IMR-90 (cell line): ENCODE results near the gene GOLGA5. TPM values are rescaled to one million over a fixed set of nuclear protein-coding genes. Genes with fewer than 3 reads are reported as not detected.
A peak's percentile ranks its signal among the peaks of the same experiment; 100 is the strongest.

Experiments used
- ATAC-seq: fragments of 200-7000 bp; cut with Tn5 transposase; 2 replicates; pipeline ENCODE4 v1.9.1; 2020; ENCODE audit warnings: low read depth, mild to moderate bottlenecking, moderate library complexity
- BruUV-seq: library from RNA; stranded (reverse); fragments of 400-500 nt; replicated peaks from 2 replicates; lab custom pipeline; 2021; lab: Mats Ljungman, UMichigan
- CTCF ChIA-PET: fragments of 300-600 bp; formaldehyde crosslinking; extraction: SDS; loops from one replicate; lab custom pipeline; 2021; ENCODE audit warnings: antibody characterized with exemption; lab: Yijun Ruan, JAX
- POLR2A ChIA-PET: fragments of 300-600 bp; sonication (Branson Sonifier 250); formaldehyde crosslinking; loops from one replicate; lab custom pipeline; 2022; ENCODE audit warnings: antibody characterized with exemption; ENCODE audit not compliant: unreplicated experiment; lab: Charles Lee
- DNase-seq: peaks from one replicate; pipeline ENCODE4 v3.0.0; 2013
- H2AFZ ChIP-seq: replicated peaks from 2 replicates; pipeline ENCODE3; 2013; ENCODE audit warnings: low read length, mild to moderate bottlenecking; ENCODE audit not compliant: poor library complexity
- H2AK5ac ChIP-seq: 2 replicates; pipeline ENCODE4 v1.6.1; 2013; ENCODE audit warnings: low read depth, low read length, inconsistent platforms
- H2AK9ac ChIP-seq: replicated peaks from 2 replicates; pipeline ENCODE3; 2013; ENCODE audit warnings: mild to moderate bottlenecking, low read depth, low read length, moderate library complexity; ENCODE audit not compliant: poor library complexity
- H2BK120ac ChIP-seq: 2 replicates; pipeline ENCODE4 v1.6.1; 2013; ENCODE audit warnings: low read depth, low read length, inconsistent platforms
- H2BK15ac ChIP-seq: 3 replicates; pipeline ENCODE4 v1.6.1; 2013; ENCODE audit warnings: low read depth, low read length, inconsistent platforms
- H2BK20ac ChIP-seq: 2 replicates; pipeline ENCODE4 v1.6.1; 2013; ENCODE audit warnings: low read depth, mild to moderate bottlenecking, inconsistent platforms, low read length, moderate library complexity
- H2BK5ac ChIP-seq: 2 replicates; pipeline ENCODE4 v1.6.1; 2013; ENCODE audit warnings: mild to moderate bottlenecking, low read depth, low read length, inconsistent platforms; ENCODE audit not compliant: poor library complexity, severe bottlenecking
- H3K14ac ChIP-seq: replicated peaks from 2 replicates; pipeline ENCODE4 v1.6.1; 2013; ENCODE audit warnings: low read depth, low read length, inconsistent platforms
- H3K18ac ChIP-seq: 2 replicates; pipeline ENCODE4 v1.6.1; 2013; ENCODE audit warnings: low read depth, low read length, control low read depth
- H3K23ac ChIP-seq: 2 replicates; pipeline ENCODE4 v1.6.1; 2013; ENCODE audit warnings: low read depth, low read length, inconsistent platforms
- H3K27ac ChIP-seq: 2 replicates; pipeline ENCODE4 v1.5.1; 2013; ENCODE audit warnings: mild to moderate bottlenecking, control low read depth, low read length; ENCODE audit not compliant: insufficient read depth
- H3K27me3 ChIP-seq: 2 replicates; pipeline ENCODE4 v1.6.1; 2013; ENCODE audit warnings: low read length; ENCODE audit not compliant: control insufficient read depth, insufficient read depth
- H3K36me3 ChIP-seq: 2 replicates; pipeline ENCODE4 v1.6.1; 2013; ENCODE audit warnings: low read length, mixed read lengths; ENCODE audit not compliant: control insufficient read depth, insufficient read depth
- H3K4ac ChIP-seq: 2 replicates; pipeline ENCODE4 v1.6.1; 2013; ENCODE audit warnings: low read depth, low read length, inconsistent platforms
- H3K4me1 ChIP-seq: 2 replicates; pipeline ENCODE4 v1.6.1; 2013; ENCODE audit warnings: low read length, mixed read lengths; ENCODE audit not compliant: control insufficient read depth, insufficient read depth
- H3K4me2 ChIP-seq: 2 replicates; pipeline ENCODE4 v1.6.1; 2013; ENCODE audit warnings: low read depth, mild to moderate bottlenecking, control low read depth, low read length, moderate library complexity
- H3K4me3 ChIP-seq: 2 replicates; pipeline ENCODE4 v1.5.1; 2013; ENCODE audit warnings: low read depth, mild to moderate bottlenecking, control low read depth, low read length, moderate library complexity; ENCODE audit not compliant: insufficient read depth
- H3K56ac ChIP-seq: 2 replicates; pipeline ENCODE4 v1.6.1; 2013; ENCODE audit warnings: low read length, inconsistent platforms; ENCODE audit not compliant: insufficient read depth; ENCODE audit errors: extremely low read depth
- H3K79me1 ChIP-seq, 2 experiments: 2 replicates each; pipeline ENCODE4 v1.6.1; 2013; ENCODE audit warnings: low read length in 2 of 2, inconsistent platforms in 1 of 2, low read depth in 1 of 2
- H3K9ac ChIP-seq: 2 replicates; pipeline ENCODE4 v1.6.1; 2013; ENCODE audit warnings: low read depth, low read length, control low read depth
- H3K9me1 ChIP-seq: 2 replicates; pipeline ENCODE4 v1.6.1; 2013; ENCODE audit warnings: low read length, inconsistent platforms; ENCODE audit not compliant: insufficient read depth
- H3K9me3 ChIP-seq: 2 replicates; pipeline ENCODE4 v1.6.1; 2013; ENCODE audit warnings: low read length; ENCODE audit not compliant: control insufficient read depth, insufficient read depth
- H4K20me1 ChIP-seq: 2 replicates; pipeline ENCODE4 v1.6.1; 2013; ENCODE audit warnings: low read length, inconsistent platforms; ENCODE audit not compliant: insufficient read depth
- H4K5ac ChIP-seq: 2 replicates; pipeline ENCODE4 v1.6.1; 2013; ENCODE audit warnings: mild to moderate bottlenecking, low read depth, low read length, control low read depth
- H4K8ac ChIP-seq, 2 experiments: 2 replicates each; pipeline ENCODE4 v1.6.1; 2013; ENCODE audit warnings: low read depth in 2 of 2, low read length in 2 of 2, control low read depth in 1 of 2, inconsistent platforms in 1 of 2
- H4K91ac ChIP-seq: 2 replicates; pipeline ENCODE4 v1.6.1; 2013; ENCODE audit warnings: low read depth, low read length, inconsistent platforms; ENCODE audit not compliant: insufficient read depth
- CEBPB ChIP-seq: IDR thresholded peaks from 2 replicates; pipeline ENCODE4 v1.6.1; 2012; ENCODE audit warnings: low read depth, low read length, improper control_type of control experiment
- CHD1 ChIP-seq: IDR thresholded peaks from 2 replicates; pipeline ENCODE4 v1.6.1; 2012; ENCODE audit warnings: low read depth, low read length, improper control_type of control experiment
- RAD21 ChIP-seq: IDR thresholded peaks from 2 replicates; pipeline ENCODE4 v1.6.1; 2012; ENCODE audit warnings: low read length, improper control_type of control experiment
- WGBS, 2 experiments: methylation state at CpG; one replicate each; pipeline versions ENCODE4 v1.1.5 to v1.1.7; 2013; ENCODE audit warnings: missing lambda C conversion rate in 2 of 2; ENCODE audit not compliant: insufficient read length in 1 of 2; ENCODE audit errors: extremely low coverage in 2 of 2; 5-methylcytosine and 5-hydroxymethylcytosine counted together
- dilution Hi-C: fragments of 300-500 bp; cut with HindIII; formaldehyde crosslinking; loops from one replicate; pipeline ENCODE4 v1.14.3; 2018; ENCODE audit warnings: low sequenced_read_pairs; ENCODE audit not compliant: unreplicated experiment
- in situ Hi-C: fragments of 300-500 bp; cut with MboI; formaldehyde crosslinking; loops from 3 replicates; pipeline ENCODE4 v1.14.3; 2019; ENCODE audit warnings: low sequenced_read_pairs, inconsistent platforms, mixed read lengths
- intact Hi-C: fragments of 100-400 bp; cut with micrococcal nuclease; formaldehyde crosslinking; loops from 2 replicates; pipeline ENCODE4 v1.10.0; 2022
- polyA plus RNA-seq, 3 experiments: library from polyadenylated mRNA; depleted of rRNA; stranded (reverse); fragments of >200 nt; gene quantifications; 2 replicates each; pipeline ENCODE4 v1.2.3, GENCODE V29; 2012; ENCODE audit warnings: low replicate concordance in 1 of 3
- total RNA-seq: library from RNA; depleted of rRNA; stranded (reverse); fragments of >200 nt; gene quantifications from 2 replicates; pipeline ENCODE4 v1.2.3, GENCODE V29; 2012

GOLGA5 gene
- total and polyA plus RNA-seq, 2 of the 4 experiments (the other 2 are of a cell fraction) = 35.0 to 59.5 TPM

DNA sequence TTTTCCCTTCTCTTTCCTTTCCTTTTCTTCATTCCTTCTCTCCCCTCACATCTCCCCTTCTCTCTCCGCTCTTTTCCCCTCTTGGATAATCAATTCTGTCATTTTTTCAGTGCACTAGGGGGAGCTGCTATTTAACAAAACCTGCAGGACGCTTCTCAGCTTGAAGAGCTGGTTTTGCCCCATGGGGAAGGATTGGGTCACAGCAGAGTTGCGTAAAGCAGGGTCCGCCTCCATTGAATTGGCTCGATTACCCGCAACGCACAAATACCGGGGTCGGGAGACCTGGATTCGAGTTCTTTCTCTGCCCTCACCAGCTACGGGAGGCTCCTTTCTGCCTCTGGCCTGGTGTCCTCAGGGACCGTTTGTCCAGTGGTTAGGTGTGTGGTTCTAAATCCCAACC is 86.7 kb downstream of the GOLGA5 start:
- in situ Hi-C loops = no loop called here
- TF ChIP-seq CEBPB (0 out of 2 replicates have a peak, but pooled peaks have one; percentile 23), CHD1 (no peak), RAD21 (peak; percentile 24)
- Histone ChIP-seq H3K4me3 (no peak overlapping the region), H3K4ac (no peak overlapping the region), H2BK5ac (no peak overlapping the region), H2AK5ac (no peak overlapping the region), H4K5ac (no peak overlapping the region), H3K27me3 (peaks cover 26% of the 10 kb centered on the region), H3K4me2 (no peak overlapping the region), H3K14ac (no peak overlapping the region), H3K18ac (no peak overlapping the region), H4K8ac (no peak overlapping the region), H3K9me3 (no peaks in the 10 kb centered on the region), H3K9ac (no peak overlapping the region), H4K20me1 (no peaks in the 10 kb centered on the region), H3K4me1 (no peaks in the 10 kb centered on the region), H2BK15ac (no peak overlapping the region), H2AFZ (peak overlapping the region; percentile 17), H3K9me1 (no peaks in the 10 kb centered on the region), H4K91ac (no peak overlapping the region), H3K23ac (no peak overlapping the region), H3K27ac (no peak overlapping the region), H3K36me3 (no peaks in the 10 kb centered on the region), H2BK20ac (no peak overlapping the region), H2BK120ac (no peak overlapping the region), H3K56ac (no peak overlapping the region), H2AK9ac (no peak overlapping the region), H3K79me1 (no peaks in the 10 kb centered on the region)
- intact Hi-C loops = no loop called here
- WGBS, 2 experiments = 83% methylated on average over 1 of the region's 12 CpGs; no CpG with 5 or more reads in 1 of the 2 experiments
- dilution Hi-C loops = no loop called here
- DNase-seq (peak; percentile 2), ATAC-seq (peak; percentile 44; the same call in 1 of the 2 replicates)
- BruUV-seq = no TSS peak
- POLR2A ChIA-PET = no interaction called here
- CTCF ChIA-PET = interaction anchor here (0.6 to 1.0 kb wide), 2 partner anchors 12 to 258 kb away, joined by 3 to 5 read pairs; no protein-coding TSS in a partner anchor
